T-helper 1 cell treated with Interleukin-12 subunit alpha and Interleukin-12 subunit beta and Interleukin-4 antibody, amounts not matched to agents 30 ng/mL and 1 ng/mL, for 36 hours (primary cell): ENCODE data around the gene CACNA2D3. TPM values are rescaled to one million over a fixed set of nuclear protein-coding genes. Genes with fewer than 3 reads are reported as not detected.
"Not testable (repeated sequence)": the region's sequence is repeated elsewhere in the genome, so short reads cannot be mapped to it uniquely, and the experiment has no call there.

ENCODE experiments used
- intact Hi-C: fragments of 100-400 bp; cut with micrococcal nuclease; formaldehyde crosslinking; loops from one replicate; pipeline ENCODE4 v1.15.1; 2024
- total RNA-seq: library from RNA; stranded (reverse); gene quantifications from 2 replicates; pipeline ENCODE4 v1.2.3, GENCODE V29; 2022

Gene CACNA2D3
- total RNA-seq, 1 donor from 2014 or later: not detected

DNA sequence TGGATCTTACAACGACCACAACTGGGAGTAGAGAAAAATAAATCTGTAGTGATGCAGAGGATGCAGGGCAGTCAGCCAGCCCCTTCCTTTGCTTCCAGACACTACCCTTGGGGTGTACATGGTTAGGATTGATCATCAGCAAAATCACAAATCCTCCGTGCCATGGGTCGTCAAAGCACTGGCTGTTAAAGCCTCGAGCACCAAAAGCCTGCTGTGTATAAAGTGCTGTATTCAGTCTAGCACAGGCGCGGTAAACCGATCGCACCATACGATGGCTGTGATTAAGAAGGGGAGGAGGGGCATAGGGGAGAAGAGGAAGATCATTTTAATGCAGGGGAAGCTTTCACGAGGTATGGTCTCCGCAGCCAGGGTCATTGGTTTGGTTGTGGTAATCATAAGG, 500.3 kb downstream of the CACNA2D3 start:
- intact Hi-C loops: no loop called here

- intact Hi-C loops: no loop called here
Measured at GRCh38 chr3:54625805-54626787, 503.7 kb downstream of the CACNA2D3 start.

DNA sequence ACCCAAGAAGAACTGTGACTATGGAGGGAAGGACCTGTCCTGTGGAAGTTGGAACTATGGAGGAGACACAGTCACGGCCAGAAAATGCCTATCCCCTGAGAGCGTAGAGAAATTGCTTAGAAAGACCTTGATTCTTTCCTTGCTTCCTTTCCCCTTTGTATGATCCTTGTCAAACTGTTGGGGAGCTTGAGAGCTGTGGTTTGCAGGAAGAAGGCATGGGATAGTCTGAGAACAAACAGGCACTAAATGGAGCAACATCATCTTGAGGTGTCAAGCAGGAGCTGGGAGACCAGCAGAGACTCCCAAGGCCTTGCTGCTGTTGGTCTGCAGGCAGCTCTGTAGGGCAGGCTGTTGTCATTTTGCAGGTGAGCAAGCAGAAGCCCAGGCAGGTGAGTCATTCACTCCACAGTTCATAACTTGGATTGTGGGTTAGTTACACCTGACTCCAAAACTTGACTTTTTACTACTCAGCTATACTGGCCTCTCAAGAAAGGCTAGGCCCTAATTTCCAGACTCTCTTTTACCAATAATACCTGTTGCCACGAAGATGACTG, 506.6 kb downstream of the CACNA2D3 start:
- intact Hi-C loops: no loop called here

DNA sequence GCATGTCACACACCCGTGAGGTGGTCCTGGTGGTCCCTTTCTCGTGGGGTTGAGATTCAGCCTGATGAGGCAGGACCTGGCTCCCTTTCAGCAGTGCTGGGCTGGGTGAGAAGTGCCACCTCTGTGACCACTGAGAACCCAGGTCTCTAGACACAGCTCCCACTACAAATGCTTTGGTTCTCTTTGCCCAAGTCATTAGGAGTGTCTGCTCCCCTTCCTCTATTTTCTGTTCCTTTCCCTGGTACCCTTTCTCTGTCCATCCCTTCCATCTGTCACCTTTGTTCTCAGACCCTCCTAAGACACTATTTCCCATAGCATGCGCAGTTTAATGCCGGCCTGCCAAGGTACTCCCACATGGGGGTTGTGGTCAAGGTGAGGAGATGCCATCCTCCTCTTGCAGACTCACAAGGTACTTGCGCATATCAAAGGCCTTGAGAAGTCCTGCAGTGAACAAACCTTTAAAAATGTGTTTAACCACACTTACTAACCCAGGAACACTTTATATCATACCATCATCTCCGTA, 507.8 kb downstream of the CACNA2D3 start:
- intact Hi-C loops: no loop called here

DNA sequence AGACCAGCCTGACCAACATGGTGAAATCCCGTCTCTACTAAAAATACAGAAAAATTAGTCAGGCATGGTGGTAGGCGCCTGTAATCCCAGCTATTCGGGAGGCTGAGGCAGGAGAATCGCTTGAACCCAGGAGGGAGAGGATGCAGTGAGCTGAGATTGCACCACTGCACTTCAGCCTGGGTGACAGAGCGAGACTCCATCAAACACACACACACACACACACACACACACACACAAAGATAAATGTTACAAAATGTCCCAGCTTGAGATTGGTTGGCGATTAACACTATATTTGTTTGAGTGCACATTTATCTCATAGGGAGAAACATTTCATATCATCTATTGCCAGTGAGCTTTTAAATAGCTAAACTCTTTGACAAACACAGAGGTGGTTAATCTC, 508.6 kb downstream of the CACNA2D3 start:
- intact Hi-C loops: not testable (repeated sequence)

- intact Hi-C loops: no loop called here
Measured at GRCh38 chr3:54631516-54632325, 509.4 kb downstream of the CACNA2D3 start.

DNA sequence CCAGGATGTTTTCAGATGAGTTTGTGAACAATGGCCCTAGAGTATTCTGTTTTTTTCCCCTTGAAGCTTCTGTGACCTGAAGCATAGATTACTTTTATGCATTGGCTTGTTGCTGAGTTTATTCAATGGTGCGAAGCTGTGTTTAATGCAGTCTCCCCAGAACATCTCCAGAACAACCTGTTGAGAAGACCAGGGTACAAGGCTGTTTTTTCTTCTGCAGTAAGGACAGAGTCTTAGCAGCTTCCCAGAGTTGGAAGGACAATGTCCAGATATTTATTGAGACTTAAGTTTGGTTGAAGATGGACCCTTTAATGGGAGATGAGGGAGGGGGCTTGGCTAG, 509.9 kb downstream of the CACNA2D3 start:
- intact Hi-C loops: no loop called here

DNA sequence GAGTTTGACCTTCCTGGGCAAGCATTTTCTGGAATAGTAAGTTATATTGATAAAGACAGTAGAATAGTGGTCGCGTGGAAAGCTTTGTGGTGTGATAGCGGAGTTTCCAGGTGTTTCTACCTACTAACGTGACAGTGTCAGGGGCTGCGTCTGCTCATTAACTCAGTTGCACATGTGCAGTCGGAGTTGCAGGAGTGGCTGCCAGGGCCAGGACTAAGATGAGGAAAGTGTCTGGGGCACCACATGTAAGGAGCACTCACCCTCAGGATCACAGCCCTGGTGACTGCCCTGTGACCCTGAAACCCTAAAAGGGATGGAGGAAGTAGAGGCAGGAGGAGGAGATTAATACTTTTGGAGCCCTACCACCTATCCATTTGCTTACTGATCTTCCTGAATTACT, 510.5 kb downstream of the CACNA2D3 start:
- intact Hi-C loops: no loop called here

- intact Hi-C loops: no loop called here
Measured at GRCh38 chr3:54633444-54634121, 511.2 kb downstream of the CACNA2D3 start.

- intact Hi-C loops: no loop called here
Measured at GRCh38 chr3:54634122-54634469, 511.7 kb downstream of the CACNA2D3 start.

- intact Hi-C loops: not testable (repeated sequence)
Measured at GRCh38 chr3:54639790-54640372, 517.5 kb downstream of the CACNA2D3 start.

GRCh38 chr3:54641226-54642014, 519.1 kb downstream of the CACNA2D3 start:
- intact Hi-C loops: no loop called here

DNA sequence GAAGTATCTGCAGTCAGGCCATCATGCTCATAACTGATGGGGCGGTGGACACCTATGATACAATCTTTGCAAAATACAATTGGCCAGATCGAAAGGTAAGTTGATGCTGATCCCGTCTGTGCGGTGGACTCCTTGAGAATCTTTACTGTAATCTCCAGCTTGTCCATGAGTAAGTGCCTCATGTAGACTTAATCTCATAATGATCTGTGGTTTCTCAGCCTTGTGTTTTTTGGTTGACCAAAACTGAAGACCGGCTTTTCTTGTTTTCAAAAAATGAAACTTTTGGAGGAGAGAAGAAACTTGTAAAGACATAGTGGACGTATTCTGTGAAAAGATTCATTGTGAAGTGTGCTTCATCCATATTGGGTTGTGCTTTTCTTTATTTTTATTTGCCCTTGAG, 519.8 kb downstream of the CACNA2D3 start:
- intact Hi-C loops: no loop called here

DNA sequence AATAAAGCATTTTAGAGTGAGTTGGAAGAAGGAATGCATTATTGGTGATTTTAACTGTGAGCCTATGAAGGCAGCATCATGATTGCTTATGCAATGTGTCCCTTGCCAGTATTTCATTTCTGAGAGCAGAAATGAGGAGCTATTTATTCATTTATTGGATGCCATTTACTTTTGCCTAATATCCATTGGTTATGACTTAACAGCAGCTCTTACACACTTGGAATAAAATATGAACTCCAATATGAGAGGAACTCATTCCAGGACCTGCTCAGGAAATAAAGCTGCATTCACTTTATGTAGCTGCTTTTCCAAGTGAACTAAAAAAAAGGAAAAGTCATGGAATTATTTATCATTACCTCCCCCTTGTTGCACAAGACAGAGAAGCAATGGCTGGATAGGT, 525.4 kb downstream of the CACNA2D3 start:
- intact Hi-C loops: no loop called here

DNA sequence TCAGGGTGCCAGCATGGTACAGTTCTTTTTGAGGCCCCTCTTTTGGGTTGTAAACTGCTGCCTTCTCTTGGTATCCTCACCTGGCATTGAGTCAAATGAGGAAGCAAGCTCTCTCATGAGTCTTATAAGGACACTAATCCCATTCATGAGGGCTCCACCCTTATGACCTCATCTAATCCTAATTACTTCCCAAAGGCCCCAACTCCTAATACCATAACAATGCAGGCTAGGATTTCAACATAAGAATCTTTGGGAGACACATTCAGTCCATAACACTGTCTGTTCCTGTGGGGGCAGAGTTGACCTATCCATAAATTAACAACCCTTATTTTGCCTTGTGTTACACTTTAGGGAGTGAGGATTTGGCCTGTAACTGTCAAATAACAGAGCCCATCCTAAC, 527.2 kb downstream of the CACNA2D3 start:
- intact Hi-C loops: no loop called here

GRCh38 chr3:54653456-54654195, 531.3 kb downstream of the CACNA2D3 start:
- intact Hi-C loops: no loop called here

DNA sequence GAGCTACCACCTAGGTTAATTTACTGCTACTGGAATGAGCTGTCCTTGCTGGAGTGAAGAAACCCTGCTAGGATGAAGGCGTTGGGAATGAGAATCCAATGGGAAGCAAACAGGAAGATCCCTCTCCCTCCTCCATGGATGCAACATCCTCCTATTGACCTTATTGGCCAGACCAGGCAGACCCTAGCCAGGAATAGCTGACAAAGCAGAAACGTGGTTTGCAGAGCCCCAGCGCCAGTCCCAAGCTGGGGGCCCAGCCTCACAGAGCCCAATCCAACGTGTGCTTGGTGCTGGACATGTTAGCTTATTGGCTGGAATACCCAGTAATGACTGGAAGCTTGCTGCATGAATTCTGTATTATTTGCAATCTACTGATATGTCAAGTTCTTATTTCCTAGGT, 532.4 kb downstream of the CACNA2D3 start:
- intact Hi-C loops: no loop called here

- intact Hi-C loops: no loop called here
Measured at GRCh38 chr3:54659347-54659746, 537.0 kb downstream of the CACNA2D3 start.

DNA sequence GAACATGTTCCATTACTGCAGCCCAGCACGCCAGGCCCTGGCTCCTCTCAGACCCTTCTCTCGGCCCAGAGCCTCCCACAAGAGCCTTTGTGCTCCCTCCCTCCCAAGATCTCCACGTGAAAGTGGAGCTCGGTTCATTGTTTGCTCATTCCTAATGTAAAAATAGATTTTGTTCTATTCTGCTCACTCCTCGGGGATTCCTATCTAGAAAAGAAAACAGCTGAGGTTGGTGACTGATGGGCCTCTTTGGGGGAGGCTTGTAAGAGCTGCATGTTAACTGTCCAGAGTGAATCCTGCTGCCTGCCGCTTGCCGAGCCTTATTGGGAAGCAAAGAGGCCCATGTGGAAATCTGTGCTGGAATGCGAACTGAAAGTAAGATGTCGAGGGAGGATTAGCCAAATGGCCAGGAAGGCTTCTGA, 538.4 kb downstream of the CACNA2D3 start:
- intact Hi-C loops: no loop called here
